ENCODE results near the gene HK1. TPM values are rescaled to one million over a fixed set of nuclear protein-coding genes. Genes with fewer than 3 reads are reported as not detected.
"Not testable (repeated sequence)": the region's sequence is repeated elsewhere in the genome, so short reads cannot be mapped to it uniquely, and the experiment has no call there.

Gene HK1
- polyA plus RNA-seq, 1 donor, result 19.3 TPM

DNA sequence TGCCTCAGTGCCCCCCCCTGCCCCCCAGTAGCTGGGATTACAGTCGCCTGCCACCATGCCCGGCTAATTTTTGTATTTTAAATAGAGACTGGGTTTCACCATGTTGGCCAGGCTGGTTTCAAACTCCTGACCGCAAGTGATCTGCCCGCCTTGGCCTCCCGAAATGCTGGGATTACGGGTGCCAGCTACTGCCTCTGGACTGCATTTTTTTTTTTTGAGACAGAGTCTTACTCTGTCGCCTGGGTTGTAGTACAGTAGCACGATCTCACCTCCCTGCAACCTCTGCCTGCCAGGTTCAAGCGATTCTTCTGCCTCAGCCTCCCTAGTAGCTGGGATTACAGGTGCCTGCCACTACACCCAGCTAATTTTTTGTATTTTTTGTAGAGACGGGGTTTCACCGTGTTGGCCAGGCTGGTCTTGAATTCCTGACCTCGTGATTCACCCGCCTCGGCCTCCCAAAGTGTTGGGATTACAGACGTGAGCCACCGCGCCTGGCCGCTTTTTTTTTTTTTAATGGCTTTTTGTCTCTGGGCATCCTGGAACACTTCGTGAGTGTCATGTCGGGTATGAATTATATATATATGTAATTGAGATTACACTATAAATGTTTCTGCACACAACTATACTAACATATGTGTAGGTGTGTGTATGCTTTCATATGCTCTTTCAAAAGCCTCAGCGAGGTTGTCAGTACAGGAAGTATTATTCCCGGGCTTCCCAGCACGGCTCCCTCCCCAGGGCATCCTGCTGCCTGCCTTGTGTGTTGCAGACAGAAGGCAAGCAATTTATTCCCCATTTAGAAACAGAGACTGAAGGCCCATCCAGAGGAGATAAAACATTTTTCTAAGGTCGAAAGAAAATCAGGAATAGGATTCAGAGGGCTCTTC lies 47.6 kb downstream of the HK1 start:
- not testable (repeated sequence) for H3K9me3 ChIP-seq (ENCODE audit: control insufficient read depth, low read depth, low read length); H3K27ac ChIP-seq (ENCODE audit: low read length); H3K36me3 ChIP-seq (ENCODE audit: control insufficient read depth, insufficient read depth, low read length); DNase-seq; H3K27me3 ChIP-seq (ENCODE audit: control insufficient read depth, insufficient read depth, low read length); H3K4me3 ChIP-seq (ENCODE audit: low read length); H3K4me1 ChIP-seq (ENCODE audit: control insufficient read depth, insufficient read depth, low read length)
- no CpG with 5 or more reads among the region's 24 CpGs for WGBS (ENCODE audit: insufficient coverage, low lambda C conversion rate)

DNA sequence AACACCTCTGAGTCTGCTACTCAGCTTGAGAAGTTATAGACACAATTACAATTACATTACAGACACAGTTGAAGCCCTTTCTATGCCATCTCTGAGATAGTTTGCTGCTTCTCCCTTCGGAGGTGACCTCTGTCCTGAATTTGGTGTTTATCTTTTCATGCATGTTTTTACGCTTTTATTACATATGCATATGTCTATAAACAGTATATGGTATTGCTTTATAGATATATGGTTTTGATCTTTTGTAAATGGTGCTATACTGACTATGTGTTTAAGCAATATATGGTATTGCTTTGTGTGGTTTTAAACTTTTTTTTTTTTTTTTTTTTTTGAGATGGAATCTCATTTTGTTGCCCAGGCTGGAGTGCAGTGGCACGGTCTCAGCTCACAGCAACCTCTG lies 48.4 kb downstream of the HK1 start:
- no peak for DNase-seq
- no peak overlapping the region for H3K27ac ChIP-seq (ENCODE audit: low read length)
- no peaks in the 10 kb centered on the region for H3K4me1 ChIP-seq (ENCODE audit: control insufficient read depth, insufficient read depth, low read length)

DNA sequence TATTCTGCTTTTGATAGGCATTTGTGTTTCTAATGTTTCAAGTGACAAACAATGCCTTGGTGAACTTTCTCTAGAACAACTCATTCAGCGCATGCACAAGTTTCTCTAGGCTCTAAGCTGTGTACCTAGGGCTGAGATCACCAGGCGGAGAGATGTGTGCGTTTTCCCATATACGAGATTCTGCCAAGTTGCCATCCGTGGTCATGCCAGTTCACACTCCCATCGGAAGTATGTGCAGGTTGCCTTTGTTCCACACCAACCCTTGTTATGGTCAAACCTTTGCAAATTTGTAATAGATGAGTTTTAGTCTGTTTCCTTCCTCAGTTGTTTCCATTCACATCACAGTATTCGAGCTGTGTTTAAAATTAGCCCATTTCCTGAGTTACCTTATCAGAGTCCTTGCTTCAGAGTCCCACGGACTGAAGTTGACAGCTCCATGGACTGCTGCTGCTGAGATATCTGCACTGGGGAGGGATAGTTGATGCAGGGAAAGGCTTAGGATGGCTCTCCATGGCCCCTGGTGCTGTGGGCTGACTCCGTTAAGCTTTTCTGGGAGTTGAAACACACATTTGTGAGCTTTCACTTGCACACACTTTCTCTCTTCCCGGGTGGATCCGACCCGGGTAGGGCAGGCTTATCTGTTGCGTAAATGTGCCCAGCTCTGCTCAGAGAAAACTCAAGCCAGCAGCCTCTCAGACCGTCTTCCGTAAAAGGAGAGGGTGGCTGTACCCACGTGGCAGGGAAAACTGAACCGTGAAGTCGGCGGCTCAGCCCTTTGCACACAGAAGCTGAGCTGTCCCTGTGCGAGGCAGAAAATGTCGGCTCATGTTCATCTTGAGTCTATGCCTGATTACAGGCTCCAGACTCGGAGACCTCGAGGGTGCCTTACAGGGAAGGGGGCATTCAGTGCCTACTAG lies 49.4 kb downstream of the HK1 start:
- H3K4me1 ChIP-seq (ENCODE audit: control insufficient read depth, insufficient read depth, low read length), result no peaks in the 10 kb centered on the region
- no peaks in the 10 kb centered on the region for H3K27me3 ChIP-seq (ENCODE audit: control insufficient read depth, insufficient read depth, low read length)
- H3K9me3 ChIP-seq (ENCODE audit: control insufficient read depth, low read depth, low read length), result no peaks in the 10 kb centered on the region
- no peak overlapping the region for H3K27ac ChIP-seq (ENCODE audit: low read length)
- no peaks in the 10 kb centered on the region for H3K36me3 ChIP-seq (ENCODE audit: control insufficient read depth, insufficient read depth, low read length)
- no CpG with 5 or more reads among the region's 23 CpGs for WGBS (ENCODE audit: insufficient coverage, low lambda C conversion rate)
- peak in 1 of 2 donors; percentile 45 for DNase-seq
- H3K4me3 ChIP-seq (ENCODE audit: low read length), result no peak overlapping the region

More for the DNA sequence above, 48.4 kb downstream of the HK1 start:
- no peaks in the 10 kb centered on the region for H3K27me3 ChIP-seq (ENCODE audit: control insufficient read depth, insufficient read depth, low read length)
- no peak overlapping the region for H3K4me3 ChIP-seq (ENCODE audit: low read length)
- H3K9me3 ChIP-seq (ENCODE audit: control insufficient read depth, low read depth, low read length), result no peaks in the 10 kb centered on the region
- WGBS (ENCODE audit: insufficient coverage, low lambda C conversion rate), result 88% methylated on average over 1 of the region's 3 CpGs
- H3K36me3 ChIP-seq (ENCODE audit: control insufficient read depth, insufficient read depth, low read length), result no peaks in the 10 kb centered on the region

DNA sequence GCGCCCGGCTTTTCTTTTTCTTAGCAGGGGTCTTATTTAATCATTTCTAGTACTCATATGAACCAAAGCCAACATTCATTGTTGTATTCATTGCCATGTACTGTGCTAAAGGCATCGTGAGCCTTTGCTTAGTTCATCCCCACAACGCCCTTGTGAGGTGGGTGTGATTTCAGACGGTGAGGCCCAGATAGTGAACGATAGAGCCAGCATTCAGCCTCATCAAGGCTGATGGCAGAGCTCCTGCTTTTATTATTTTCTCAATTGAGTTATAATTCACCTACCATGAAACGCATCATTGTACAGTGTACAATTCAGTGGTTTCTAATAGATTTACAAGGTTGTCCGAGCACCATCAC lies 50.1 kb downstream of the HK1 start:
- 100% methylated on average over 4 of the region's 8 CpGs for WGBS (ENCODE audit: insufficient coverage, low lambda C conversion rate)
- H3K27ac ChIP-seq (ENCODE audit: low read length), result no peak overlapping the region
- H3K36me3 ChIP-seq (ENCODE audit: control insufficient read depth, insufficient read depth, low read length), result no peaks in the 10 kb centered on the region
- H3K27me3 ChIP-seq (ENCODE audit: control insufficient read depth, insufficient read depth, low read length), result no peaks in the 10 kb centered on the region
- no peaks in the 10 kb centered on the region for H3K4me1 ChIP-seq (ENCODE audit: control insufficient read depth, insufficient read depth, low read length)
- no peaks in the 10 kb centered on the region for H3K9me3 ChIP-seq (ENCODE audit: control insufficient read depth, low read depth, low read length)
- H3K4me3 ChIP-seq (ENCODE audit: low read length), result no peak overlapping the region
- DNase-seq, result no peak

DNA sequence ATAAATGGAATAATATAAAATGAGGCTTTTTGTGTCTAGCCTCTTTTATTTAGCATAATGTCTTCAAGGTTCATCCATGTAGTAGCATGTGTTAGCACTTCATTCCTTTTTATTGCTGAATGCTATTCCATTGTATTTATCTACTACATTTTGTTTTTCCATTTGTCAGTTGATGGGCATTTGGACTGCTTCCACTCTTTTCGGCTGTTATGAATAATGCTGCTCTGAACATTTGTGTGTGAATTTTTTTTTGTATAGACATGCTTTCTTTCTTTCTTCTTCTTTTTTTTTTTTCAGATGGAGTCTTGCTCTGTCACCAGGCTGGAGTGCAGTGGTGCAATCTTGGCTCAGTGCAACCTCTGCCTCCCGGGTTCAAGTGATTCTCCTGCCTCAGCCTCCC lies 50.6 kb downstream of the HK1 start:
- not testable (repeated sequence) for H3K27me3 ChIP-seq (ENCODE audit: control insufficient read depth, insufficient read depth, low read length); H3K36me3 ChIP-seq (ENCODE audit: control insufficient read depth, insufficient read depth, low read length); H3K4me3 ChIP-seq (ENCODE audit: low read length); H3K4me1 ChIP-seq (ENCODE audit: control insufficient read depth, insufficient read depth, low read length); DNase-seq; H3K27ac ChIP-seq (ENCODE audit: low read length); H3K9me3 ChIP-seq (ENCODE audit: control insufficient read depth, low read depth, low read length)
- 100% methylated on average over 1 of the region's 2 CpGs for WGBS (ENCODE audit: insufficient coverage, low lambda C conversion rate)

DNA sequence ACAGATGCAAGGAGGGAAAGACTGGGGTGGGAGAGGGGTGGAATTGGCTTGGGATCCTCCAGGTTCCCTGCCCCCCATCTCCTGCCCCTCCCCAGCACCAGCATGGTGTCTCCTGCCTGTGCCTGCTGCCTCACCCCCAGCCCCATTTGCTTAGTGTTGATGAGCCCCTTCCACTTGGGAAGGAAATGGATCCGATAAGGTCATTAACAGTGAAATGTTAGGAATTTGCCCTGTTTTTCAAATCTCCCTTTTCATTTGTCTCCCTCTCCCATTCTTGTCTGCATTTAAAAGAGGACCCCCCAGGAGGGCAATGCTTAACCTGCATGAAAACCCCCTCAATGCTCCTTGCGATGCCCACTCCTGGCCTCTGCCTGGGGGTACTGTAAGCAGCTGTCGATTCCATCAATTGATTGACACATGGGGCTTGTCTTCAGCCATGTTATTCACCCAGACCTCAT lies 51.5 kb downstream of the HK1 start:
- H3K27ac ChIP-seq (ENCODE audit: low read length), result no peak overlapping the region

DNA sequence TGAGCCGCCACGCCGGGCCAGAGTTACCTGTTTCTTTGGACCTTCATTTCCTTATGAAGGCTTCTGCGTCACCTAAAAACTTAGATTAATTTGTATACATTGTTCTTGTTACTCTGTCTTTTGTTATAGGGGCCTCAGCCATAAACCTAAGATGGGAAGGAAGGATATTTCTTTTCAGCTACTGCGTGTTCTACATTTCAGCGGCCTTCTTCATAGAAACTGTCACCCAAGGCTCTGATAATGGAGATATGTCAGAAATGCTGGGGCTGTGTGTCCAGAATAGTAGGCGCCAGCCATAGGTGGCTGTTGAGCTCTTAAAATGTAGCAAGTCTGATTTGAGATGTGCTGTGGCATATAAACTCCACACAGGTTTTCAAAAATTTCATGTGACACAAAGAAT lies 52.9 kb downstream of the HK1 start:
- WGBS (ENCODE audit: insufficient coverage, low lambda C conversion rate), result no CpG with 5 or more reads among the region's 7 CpGs

More for the DNA sequence above, 51.5 kb downstream of the HK1 start:
- H3K4me3 ChIP-seq (ENCODE audit: low read length), result no peak overlapping the region
- no peaks in the 10 kb centered on the region for H3K9me3 ChIP-seq (ENCODE audit: control insufficient read depth, low read depth, low read length)
- H3K4me1 ChIP-seq (ENCODE audit: control insufficient read depth, insufficient read depth, low read length), result no peaks in the 10 kb centered on the region
- H3K36me3 ChIP-seq (ENCODE audit: control insufficient read depth, insufficient read depth, low read length), result no peaks in the 10 kb centered on the region
- H3K27me3 ChIP-seq (ENCODE audit: control insufficient read depth, insufficient read depth, low read length), result no peaks in the 10 kb centered on the region
- WGBS (ENCODE audit: insufficient coverage, low lambda C conversion rate), result no CpG with 5 or more reads among the region's 3 CpGs
- DNase-seq, result no peak

DNA sequence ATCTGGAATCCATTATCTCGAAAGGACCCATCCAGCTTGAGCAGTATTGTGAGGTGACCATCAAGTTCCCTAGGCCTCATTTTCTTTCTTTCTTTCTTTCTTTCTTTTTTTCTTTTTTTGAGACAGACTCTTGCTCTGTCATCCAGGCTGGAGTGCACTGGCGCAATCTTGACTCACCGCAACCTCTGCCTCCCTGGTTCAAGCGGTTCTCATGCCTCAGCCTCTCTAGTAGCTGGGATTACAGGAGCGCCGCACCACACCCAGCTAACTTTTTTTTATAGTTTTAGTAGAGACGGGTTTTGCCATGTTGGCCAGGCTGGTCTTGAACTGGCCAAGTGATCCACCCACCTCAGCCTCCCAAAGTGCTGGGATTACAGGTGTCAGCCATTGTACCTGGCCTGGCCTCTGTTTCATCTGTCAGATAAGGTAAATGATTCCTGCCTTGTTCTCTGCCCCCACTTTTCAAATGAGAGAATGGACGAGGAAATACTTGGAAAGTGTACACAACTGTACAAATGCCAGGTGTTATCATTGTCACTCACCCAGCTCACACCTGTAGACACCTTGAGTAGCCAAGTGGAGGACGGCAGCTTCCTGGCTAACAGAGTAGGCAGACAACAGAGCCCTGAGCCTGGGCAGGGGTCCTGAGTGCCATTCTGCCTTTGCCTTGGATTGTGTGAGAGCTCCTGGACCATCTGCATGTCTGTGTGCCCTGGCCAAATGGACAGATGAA lies 54.1 kb downstream of the HK1 start:
- WGBS (ENCODE audit: insufficient coverage, low lambda C conversion rate), result 88% methylated on average over 1 of the region's 9 CpGs
- H3K4me1 ChIP-seq (ENCODE audit: control insufficient read depth, insufficient read depth, low read length), result no peaks in the 10 kb centered on the region
- DNase-seq, result no peak

More for the DNA sequence above, 52.9 kb downstream of the HK1 start:
- H3K27ac ChIP-seq (ENCODE audit: low read length), result no peak overlapping the region
- H3K9me3 ChIP-seq (ENCODE audit: control insufficient read depth, low read depth, low read length), result no peaks in the 10 kb centered on the region
- H3K27me3 ChIP-seq (ENCODE audit: control insufficient read depth, insufficient read depth, low read length), result no peaks in the 10 kb centered on the region
- no peak for DNase-seq
- no peak overlapping the region for H3K4me3 ChIP-seq (ENCODE audit: low read length)
- H3K4me1 ChIP-seq (ENCODE audit: control insufficient read depth, insufficient read depth, low read length), result no peaks in the 10 kb centered on the region
- H3K36me3 ChIP-seq (ENCODE audit: control insufficient read depth, insufficient read depth, low read length), result no peaks in the 10 kb centered on the region

DNA sequence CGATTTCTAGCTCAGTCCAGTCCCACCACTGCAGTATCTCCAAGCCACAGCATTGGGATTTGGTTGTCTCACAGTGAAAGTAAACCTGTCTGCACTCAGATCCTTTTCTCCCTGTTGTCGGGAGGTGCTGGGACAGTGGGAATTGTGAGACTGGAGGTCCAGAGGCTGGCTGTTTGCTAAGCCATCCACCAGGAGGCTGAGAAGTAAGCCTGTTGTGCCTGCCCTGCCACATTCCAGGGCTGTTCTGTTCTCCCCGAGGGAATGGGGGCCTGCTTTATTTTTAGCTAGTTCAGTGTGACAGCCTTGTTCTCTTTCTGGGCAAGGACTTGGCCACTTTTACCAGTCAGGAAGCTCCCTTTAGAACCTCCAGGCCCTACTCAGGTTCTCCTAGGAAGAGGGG lies 54.9 kb downstream of the HK1 start:
- no peak for DNase-seq
- Histone ChIP-seq H3K27me3 (ENCODE audit: control insufficient read depth, insufficient read depth, low read length) (no peaks in the 10 kb centered on the region), H3K36me3 (ENCODE audit: control insufficient read depth, insufficient read depth, low read length) (no peaks in the 10 kb centered on the region), H3K9me3 (ENCODE audit: control insufficient read depth, low read depth, low read length) (no peaks in the 10 kb centered on the region), H3K4me3 (ENCODE audit: low read length) (no peak overlapping the region), H3K27ac (ENCODE audit: low read length) (no peak overlapping the region), H3K4me1 (ENCODE audit: control insufficient read depth, insufficient read depth, low read length) (no peaks in the 10 kb centered on the region)
- WGBS (ENCODE audit: insufficient coverage, low lambda C conversion rate), result no CpG with 5 or more reads among the region's 3 CpGs

More for the DNA sequence above, 54.1 kb downstream of the HK1 start:
- no peaks in the 10 kb centered on the region for H3K36me3 ChIP-seq (ENCODE audit: control insufficient read depth, insufficient read depth, low read length)
- no peak overlapping the region for H3K4me3 ChIP-seq (ENCODE audit: low read length)
- no peaks in the 10 kb centered on the region for H3K9me3 ChIP-seq (ENCODE audit: control insufficient read depth, low read depth, low read length)
- no peaks in the 10 kb centered on the region for H3K27me3 ChIP-seq (ENCODE audit: control insufficient read depth, insufficient read depth, low read length)
- no peak overlapping the region for H3K27ac ChIP-seq (ENCODE audit: low read length)

DNA sequence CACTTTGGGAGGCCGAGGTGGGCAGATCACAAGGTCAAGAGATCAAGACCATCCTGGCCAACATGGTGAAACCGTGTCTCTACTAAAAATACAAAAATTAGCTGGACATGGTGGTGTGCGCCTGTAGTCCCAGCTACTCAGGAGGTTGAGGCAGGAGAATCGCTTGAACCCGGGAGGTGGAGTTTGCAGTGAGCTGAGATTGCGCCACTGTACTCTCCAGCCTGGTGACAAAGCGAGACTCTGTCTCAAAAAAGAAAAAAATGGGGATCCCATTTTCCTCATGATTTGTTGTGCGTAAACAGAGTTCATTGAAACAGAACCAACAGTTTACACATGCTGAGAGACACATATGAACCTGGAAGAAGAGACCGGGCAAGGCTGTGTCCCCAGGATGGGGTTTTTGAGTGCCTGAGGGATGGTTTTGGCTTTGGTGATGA lies 55.6 kb downstream of the HK1 start:
- not testable (repeated sequence) for H3K9me3 ChIP-seq (ENCODE audit: control insufficient read depth, low read depth, low read length); H3K27me3 ChIP-seq (ENCODE audit: control insufficient read depth, insufficient read depth, low read length); H3K4me1 ChIP-seq (ENCODE audit: control insufficient read depth, insufficient read depth, low read length); H3K4me3 ChIP-seq (ENCODE audit: low read length); H3K36me3 ChIP-seq (ENCODE audit: control insufficient read depth, insufficient read depth, low read length); DNase-seq; H3K27ac ChIP-seq (ENCODE audit: low read length)
- WGBS (ENCODE audit: insufficient coverage, low lambda C conversion rate), result no CpG with 5 or more reads among the region's 9 CpGs
